ENCODE measurements around the gene B3GNT9.

The B3GNT9 gene, protein sequence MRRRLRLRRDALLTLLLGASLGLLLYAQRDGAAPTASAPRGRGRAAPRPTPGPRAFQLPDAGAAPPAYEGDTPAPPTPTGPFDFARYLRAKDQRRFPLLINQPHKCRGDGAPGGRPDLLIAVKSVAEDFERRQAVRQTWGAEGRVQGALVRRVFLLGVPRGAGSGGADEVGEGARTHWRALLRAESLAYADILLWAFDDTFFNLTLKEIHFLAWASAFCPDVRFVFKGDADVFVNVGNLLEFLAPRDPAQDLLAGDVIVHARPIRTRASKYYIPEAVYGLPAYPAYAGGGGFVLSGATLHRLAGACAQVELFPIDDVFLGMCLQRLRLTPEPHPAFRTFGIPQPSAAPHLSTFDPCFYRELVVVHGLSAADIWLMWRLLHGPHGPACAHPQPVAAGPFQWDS

DNA sequence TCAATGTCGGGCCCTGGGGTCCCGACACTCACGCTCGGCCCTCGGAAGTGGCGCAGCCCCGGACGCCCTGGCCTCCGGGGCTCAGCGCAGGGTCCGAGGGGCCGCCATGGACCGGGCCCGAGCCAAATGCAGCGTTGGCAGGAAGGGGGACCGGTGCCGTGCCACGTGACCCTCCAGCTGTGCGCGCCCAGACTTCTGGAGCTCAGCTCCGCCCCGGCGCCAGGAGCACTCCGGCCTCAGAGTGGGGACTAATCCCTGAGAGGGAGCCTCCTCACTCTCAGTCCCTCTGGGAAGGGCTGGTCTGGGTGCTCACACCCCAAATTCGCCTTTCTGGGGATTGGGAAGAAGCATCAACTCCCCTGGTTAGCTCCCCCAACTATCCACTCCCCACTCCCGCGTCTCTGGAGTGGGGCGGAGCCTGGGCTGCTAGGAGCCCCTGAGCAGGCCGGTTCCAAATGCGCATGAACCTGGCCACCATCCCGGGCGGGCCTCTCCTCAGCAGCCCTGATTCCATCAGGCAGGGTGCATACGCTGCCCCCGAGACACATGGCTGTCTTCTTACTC, at the start of gene B3GNT9:
TSS of gene B3GNT9 (minus strand) at position 166 of the 564 bp plus-strand sequence. CDS start 513 bp downstream, outside the sequence.
- Histone ChIP-seq H3K36me3 (peaks cover 27% of the 10 kb centered on the region), H3K4me3 (ENCODE audit: low read depth, low read length) (peak within 1 kb of the TSS; percentile 55), H3K9me3 (ENCODE audit: severe bottlenecking) (no peaks in the 10 kb centered on the region), H3K27me3 (ENCODE audit: insufficient read depth, low read depth, severe bottlenecking) (peaks cover 5% of the 10 kb centered on the region), H3K27ac (peak within 1 kb of the TSS; percentile 70)
- DNase-seq, result peak; percentile 69
- TF ChIP-seq, protein P1, sequence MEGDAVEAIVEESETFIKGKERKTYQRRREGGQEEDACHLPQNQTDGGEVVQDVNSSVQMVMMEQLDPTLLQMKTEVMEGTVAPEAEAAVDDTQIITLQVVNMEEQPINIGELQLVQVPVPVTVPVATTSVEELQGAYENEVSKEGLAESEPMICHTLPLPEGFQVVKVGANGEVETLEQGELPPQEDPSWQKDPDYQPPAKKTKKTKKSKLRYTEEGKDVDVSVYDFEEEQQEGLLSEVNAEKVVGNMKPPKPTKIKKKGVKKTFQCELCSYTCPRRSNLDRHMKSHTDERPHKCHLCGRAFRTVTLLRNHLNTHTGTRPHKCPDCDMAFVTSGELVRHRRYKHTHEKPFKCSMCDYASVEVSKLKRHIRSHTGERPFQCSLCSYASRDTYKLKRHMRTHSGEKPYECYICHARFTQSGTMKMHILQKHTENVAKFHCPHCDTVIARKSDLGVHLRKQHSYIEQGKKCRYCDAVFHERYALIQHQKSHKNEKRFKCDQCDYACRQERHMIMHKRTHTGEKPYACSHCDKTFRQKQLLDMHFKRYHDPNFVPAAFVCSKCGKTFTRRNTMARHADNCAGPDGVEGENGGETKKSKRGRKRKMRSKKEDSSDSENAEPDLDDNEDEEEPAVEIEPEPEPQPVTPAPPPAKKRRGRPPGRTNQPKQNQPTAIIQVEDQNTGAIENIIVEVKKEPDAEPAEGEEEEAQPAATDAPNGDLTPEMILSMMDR (IDR thresholded peaks at IDR 0.05; ENCODE audit: low read depth, low read length), result no peak

DNA sequence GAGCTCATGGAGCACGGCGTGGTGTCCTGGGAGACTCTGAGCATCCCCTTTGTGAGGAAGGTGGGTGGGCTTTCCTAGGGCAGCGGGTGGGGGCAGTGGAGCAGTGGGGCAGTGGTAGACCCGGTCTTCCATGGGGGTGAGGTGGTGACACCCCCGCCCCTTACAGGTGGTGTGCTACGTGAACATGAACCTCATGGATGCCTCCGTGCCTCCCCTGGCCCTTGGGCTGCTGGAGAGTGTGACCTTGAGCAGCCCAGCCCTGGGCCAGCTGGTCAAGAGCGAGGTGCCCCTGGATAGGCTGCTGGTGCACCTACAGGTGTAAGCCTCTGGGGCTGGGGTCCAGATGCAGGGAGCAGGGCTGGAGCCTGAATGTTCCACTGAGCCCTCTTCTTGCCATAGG, 49.7 kb upstream of the B3GNT9 start:
- Histone ChIP-seq H3K4me3 (ENCODE audit: low read depth, low read length) (no peak overlapping the region), H3K9me3 (ENCODE audit: severe bottlenecking) (no peaks in the 10 kb centered on the region), H3K36me3 (peaks cover 77% of the 10 kb centered on the region), H3K27ac (no peak overlapping the region), H3K27me3 (ENCODE audit: insufficient read depth, low read depth, severe bottlenecking) (no peaks in the 10 kb centered on the region)
- TF ChIP-seq, protein P1 (IDR thresholded peaks at IDR 0.05; ENCODE audit: low read depth, low read length), result no peak
- DNase-seq, result no peak

DNA sequence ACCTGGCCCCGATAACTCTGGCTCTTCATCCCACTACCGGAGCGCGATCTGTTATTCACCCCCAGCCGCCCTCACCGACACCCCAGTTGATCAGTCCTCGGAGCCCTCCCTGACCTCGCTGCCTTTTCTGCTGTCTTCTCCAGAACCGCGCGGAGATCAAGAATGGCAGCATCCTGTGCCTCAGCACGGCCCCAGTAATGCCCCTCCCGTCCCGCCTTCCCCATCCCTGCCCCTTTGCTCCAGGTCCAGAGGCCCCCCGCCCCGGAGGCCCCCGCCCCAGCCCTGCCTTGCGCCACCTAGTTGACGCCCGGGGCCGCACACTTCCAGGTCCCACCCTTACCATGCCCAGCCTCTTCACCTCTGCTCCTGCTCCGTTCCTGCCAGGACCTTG, 49.0 kb upstream of the B3GNT9 start:
- H3K27me3 ChIP-seq (ENCODE audit: insufficient read depth, low read depth, severe bottlenecking), result no peaks in the 10 kb centered on the region
- TF ChIP-seq, protein P1 (IDR thresholded peaks at IDR 0.05; ENCODE audit: low read depth, low read length), result 0 out of 2 replicates have a peak, but pooled peaks have one; percentile 15
- no peak for DNase-seq
- peaks cover 83% of the 10 kb centered on the region for H3K36me3 ChIP-seq
- no peak overlapping the region for H3K4me3 ChIP-seq (ENCODE audit: low read depth, low read length)
- H3K9me3 ChIP-seq (ENCODE audit: severe bottlenecking), result no peaks in the 10 kb centered on the region
- no peak overlapping the region for H3K27ac ChIP-seq

DNA sequence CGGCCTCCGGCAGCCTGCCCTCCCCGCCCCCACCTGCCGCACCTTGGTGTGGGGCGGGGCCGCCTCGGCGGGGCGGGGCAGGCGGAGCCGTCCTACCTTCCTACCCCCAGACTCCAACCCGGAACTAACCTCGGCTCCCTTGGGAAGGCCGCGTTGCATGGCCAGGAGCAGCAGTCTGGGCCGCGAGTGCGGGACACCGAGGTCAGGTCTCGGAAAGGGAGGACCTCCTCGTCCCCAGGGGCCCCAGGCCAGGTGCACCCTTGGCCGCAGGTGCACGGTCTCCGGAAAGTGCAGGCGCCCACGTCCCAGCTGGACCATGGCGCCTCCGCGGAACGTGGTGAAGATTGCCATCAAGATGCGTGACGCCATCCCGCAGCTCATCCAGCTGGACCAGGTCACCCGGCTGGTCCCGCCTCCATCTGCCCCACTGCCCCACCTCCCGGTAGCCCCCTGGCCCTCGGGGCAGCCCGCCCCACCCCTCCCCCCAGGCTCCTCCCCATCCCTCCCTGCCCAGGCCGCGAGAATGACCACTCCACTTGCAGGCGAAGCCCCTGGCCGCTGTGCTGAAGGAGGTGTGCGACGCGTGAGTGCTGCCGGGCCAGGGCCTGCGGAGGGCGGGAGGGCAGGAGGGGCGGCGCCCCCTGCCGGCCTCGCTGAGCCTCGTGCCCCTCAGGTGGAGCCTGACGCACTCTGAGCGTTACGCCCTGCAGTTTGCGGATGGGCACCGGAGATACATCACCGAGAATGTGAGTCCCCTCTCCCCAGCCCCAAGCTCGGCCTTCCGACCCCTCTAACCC, 48.4 kb upstream of the B3GNT9 start, which contains the start of gene ELMO3:
TSS of gene ELMO3 (plus strand) at position 121 of the 797 bp plus-strand sequence. CDS start at position 317, 196 bp downstream.
- no peak within 1 kb of the TSS for H3K4me3 ChIP-seq (ENCODE audit: low read depth, low read length)
- H3K27ac ChIP-seq, result no peak within 1 kb of the TSS
- H3K36me3 ChIP-seq, result peaks cover 83% of the 10 kb centered on the region
- no peaks in the 10 kb centered on the region for H3K9me3 ChIP-seq (ENCODE audit: severe bottlenecking)
- H3K27me3 ChIP-seq (ENCODE audit: insufficient read depth, low read depth, severe bottlenecking), result no peaks in the 10 kb centered on the region
- TF ChIP-seq, protein P1 (IDR thresholded peaks at IDR 0.05; ENCODE audit: low read depth, low read length), result no peak
- no peak for DNase-seq

DNA sequence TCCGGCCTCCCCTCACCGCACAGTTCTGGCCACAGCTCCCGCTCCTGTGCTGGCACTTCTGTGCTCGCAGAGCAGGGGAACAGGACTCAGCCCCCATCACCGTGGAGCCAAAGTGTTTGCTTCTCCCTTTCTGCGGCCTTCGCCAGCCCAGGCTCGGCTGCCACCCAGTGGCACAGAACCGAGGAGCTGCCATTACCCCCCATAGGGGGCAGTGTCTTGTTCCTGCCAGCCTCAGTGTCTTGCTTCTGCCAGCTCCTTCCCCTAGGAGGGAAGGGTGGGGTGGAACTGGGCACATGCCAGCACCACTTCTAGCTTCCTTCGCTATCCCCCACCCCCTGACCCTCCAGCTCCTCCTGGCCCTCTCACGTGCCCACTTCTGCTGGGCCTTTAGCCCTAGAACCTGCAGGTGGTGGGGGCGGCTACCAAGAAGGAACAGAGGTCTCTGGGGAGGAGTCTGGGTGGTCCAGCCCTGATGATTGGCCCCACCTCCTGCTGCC, 47.5 kb upstream of the B3GNT9 start:
- no peak for DNase-seq
- peaks cover 86% of the 10 kb centered on the region for H3K36me3 ChIP-seq

More for the DNA sequence above, 47.5 kb upstream of the B3GNT9 start:
- Histone ChIP-seq H3K4me3 (ENCODE audit: low read depth, low read length) (no peak overlapping the region), H3K27me3 (ENCODE audit: insufficient read depth, low read depth, severe bottlenecking) (no peaks in the 10 kb centered on the region), H3K27ac (no peak overlapping the region), H3K9me3 (ENCODE audit: severe bottlenecking) (no peaks in the 10 kb centered on the region)
- TF ChIP-seq, protein P1 (IDR thresholded peaks at IDR 0.05; ENCODE audit: low read depth, low read length), result peak; percentile 77
